HEK293 (cell line): Measurements from ENCODE around the gene HSPH1.

Experiments
- CTCF ChIA-PET: fragments of 350-600 bp; formaldehyde crosslinking; extraction: SDS; loops from one replicate; lab custom pipeline; 2021; ENCODE audit warnings: antibody characterized with exemption; lab: Yijun Ruan, JAX
- POLR2A ChIA-PET: fragments of 300-600 bp; formaldehyde crosslinking; extraction: SDS; loops from one replicate; lab custom pipeline; 2020; ENCODE audit warnings: antibody characterized with exemption, inconsistent platforms; lab: Yijun Ruan, JAX
- H3K27ac ChIP-seq: fragments of 200-500 bp; sonication (Bioruptor generic); 2 replicates; pipeline ENCODE4 v1.5.1; 2014; ENCODE audit warnings: low read depth, low read length, control low read depth, inconsistent platforms; ENCODE audit errors: extremely low read depth
- H3K36me3 ChIP-seq, 2 experiments: fragments of 200-500 bp in 1 of 2; sonication (Bioruptor generic) in 1 of 2; 1 replicate in 1 of 2; 2 replicates in 1 of 2; pipeline ENCODE4 v1.5.1; 2014 to 2017; ENCODE audit warnings: inconsistent platforms in 2 of 2, low read length in 2 of 2; ENCODE audit not compliant: control insufficient read depth in 2 of 2, insufficient read depth in 1 of 2
- H3K4me1 ChIP-seq: fragments of 200-500 bp; sonication (Bioruptor generic); 2 replicates; pipeline ENCODE4 v1.5.1; 2014; ENCODE audit warnings: mild to moderate bottlenecking, low read length, inconsistent platforms; ENCODE audit not compliant: control insufficient read depth, insufficient read depth
- H3K4me3 ChIP-seq: 2 replicates; pipeline ENCODE4 v1.5.1; 2011; ENCODE audit warnings: low read depth, mild to moderate bottlenecking, control low read depth, low read length, moderate library complexity
- H3K9me3 ChIP-seq: fragments of 200-500 bp; sonication (Bioruptor generic); 2 replicates; pipeline ENCODE4 v1.5.1; 2014; ENCODE audit warnings: low read depth, low read length, inconsistent platforms; ENCODE audit not compliant: control insufficient read depth, insufficient read depth
- GLI4 ChIP-seq: fragments of 450-650 bp; formaldehyde crosslinking; IDR thresholded peaks from 2 replicates; pipeline ENCODE4 v1.5.1; 2016; ENCODE audit warnings: missing biosample characterization, missing genetic modification characterization
- MEIS1 ChIP-seq: sonication (generic); formaldehyde crosslinking; IDR thresholded peaks from 2 replicates; pipeline ENCODE4 v1.8.1; 2022; ENCODE audit warnings: missing genetic modification reagents, mild to moderate bottlenecking, borderline replicate concordance
- REPIN1 ChIP-seq: fragments of 450-650 bp; formaldehyde crosslinking; IDR thresholded peaks from 2 replicates; pipeline ENCODE4 v1.5.1; 2017; ENCODE audit warnings: missing biosample characterization, missing genetic modification characterization, low read depth
- ZNF214 ChIP-seq: fragments of 450-650 bp; formaldehyde crosslinking; IDR thresholded peaks from 2 replicates; pipeline ENCODE4 v1.5.1; 2017; ENCODE audit warnings: missing biosample characterization, mild to moderate bottlenecking, missing genetic modification characterization, borderline replicate concordance
- ZNF335 ChIP-seq: fragments of 450-650 bp; formaldehyde crosslinking; conservative IDR thresholded peaks from 2 replicates; pipeline ENCODE4 v1.5.1; 2016; ENCODE audit warnings: missing biosample characterization, missing genetic modification characterization
- ZNF391 ChIP-seq: fragments of 450-650 bp; formaldehyde crosslinking; IDR thresholded peaks from 2 replicates; pipeline ENCODE4 v1.5.1; 2016; ENCODE audit warnings: low read depth, missing biosample characterization, missing genetic modification characterization, borderline replicate concordance
- ZNF394 ChIP-seq: fragments of 450-650 bp; formaldehyde crosslinking; IDR thresholded peaks from 2 replicates; pipeline ENCODE4 v1.5.1; 2016; ENCODE audit warnings: missing biosample characterization, missing genetic modification characterization, mild to moderate bottlenecking, moderate library complexity, borderline replicate concordance
- ZNF423 ChIP-seq: fragments of 450-650 bp; formaldehyde crosslinking; IDR thresholded peaks from 2 replicates; pipeline ENCODE4 v1.5.1; 2016; ENCODE audit warnings: missing biosample characterization, missing genetic modification characterization
- ZNF670 ChIP-seq: fragments of 450-650 bp; formaldehyde crosslinking; IDR thresholded peaks from 2 replicates; pipeline ENCODE4 v1.5.1; 2016; ENCODE audit warnings: missing biosample characterization, missing genetic modification characterization, low read depth
- ZNF677 ChIP-seq: fragments of 450-650 bp; IDR thresholded peaks from 2 replicates; pipeline ENCODE4 v1.5.0; 2018; ENCODE audit warnings: missing biosample characterization, mild to moderate bottlenecking, missing genetic modification characterization, moderate library complexity
- ZNF707 ChIP-seq: fragments of 450-650 bp; formaldehyde crosslinking; IDR thresholded peaks from 2 replicates; pipeline ENCODE4 v1.5.1; 2016; ENCODE audit warnings: missing biosample characterization, missing genetic modification characterization
- ZNF830 ChIP-seq: fragments of 450-650 bp; IDR thresholded peaks from 2 replicates; pipeline ENCODE4 v1.5.0; 2018; ENCODE audit warnings: missing biosample characterization, missing genetic modification characterization, low read depth, mild to moderate bottlenecking, moderate library complexity
- TF ChIP-seq, protein P1 (sequence below): fragments of 450-650 bp; formaldehyde crosslinking; IDR thresholded peaks from 2 replicates; pipeline ENCODE4 v1.5.1; 2017; ENCODE audit warnings: missing biosample characterization, missing genetic modification characterization
- TF ChIP-seq, protein P2 (sequence below): fragments of 450-650 bp; formaldehyde crosslinking; IDR thresholded peaks from 2 replicates; pipeline ENCODE4 v1.5.1; 2017; ENCODE audit warnings: missing biosample characterization, missing genetic modification characterization
- TF ChIP-seq, protein P3 (sequence below): fragments of 450-650 bp; formaldehyde crosslinking; IDR thresholded peaks from 2 replicates; pipeline ENCODE4 v1.5.1; 2016; ENCODE audit warnings: missing biosample characterization, missing genetic modification characterization
- TF ChIP-seq, protein P4 (sequence below): fragments of 450-650 bp; formaldehyde crosslinking; IDR thresholded peaks from 2 replicates; pipeline ENCODE4 v1.5.1; 2016; ENCODE audit warnings: missing biosample characterization, missing genetic modification characterization
- TF ChIP-seq, protein P5 (sequence below): fragments of 450-650 bp; formaldehyde crosslinking; IDR thresholded peaks from 2 replicates; pipeline ENCODE4 v1.5.1; 2016; ENCODE audit warnings: missing biosample characterization, missing genetic modification characterization

The HSPH1 gene

DNA sequence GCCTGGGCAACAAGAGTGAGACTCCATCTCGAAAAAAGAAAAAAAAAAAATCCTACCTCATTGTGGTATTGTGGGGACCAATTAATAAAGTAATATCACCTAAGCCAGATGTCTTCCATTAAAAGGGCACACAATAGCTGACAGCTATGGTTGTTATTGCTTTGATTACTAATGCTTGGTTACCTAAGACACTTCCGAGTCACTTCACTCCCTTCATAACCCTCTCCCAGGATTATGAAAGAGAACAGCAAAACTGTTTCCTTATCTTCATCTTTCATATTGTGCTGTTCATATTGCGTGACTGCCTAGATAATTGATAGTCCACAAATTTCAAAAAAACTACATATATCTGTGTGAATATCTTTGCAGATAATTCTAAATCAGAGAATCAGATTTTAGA, 10.3 kb upstream of the HSPH1 start:
- Histone ChIP-seq H3K27ac (no peak overlapping the region), H3K36me3 (no peaks in the 10 kb centered on the region), H3K4me3 (no peak overlapping the region), H3K4me1 (no peaks in the 10 kb centered on the region; the same call in 1 of the 2 replicates), H3K9me3 (no peaks in the 10 kb centered on the region)
- CTCF ChIA-PET, result no interaction called here
- POLR2A ChIA-PET, result no interaction called here
- TF ChIP-seq ZNF830 (tag by site-specific recombination) (no peak), GLI4 (tag by site-specific recombination) (no peak), ZNF670 (tag by site-specific recombination) (no peak), ZNF677 (tag by site-specific recombination) (no peak), ZNF214 (tag by site-specific recombination) (no peak), MEIS1 (CRISPR knock-in tag) (no peak), ZNF707 (tag by site-specific recombination) (no peak), REPIN1 (tag by site-specific recombination) (no peak), ZNF335 (tag by site-specific recombination) (no peak), ZNF423 (tag by site-specific recombination) (no peak), ZNF394 (tag by site-specific recombination) (no peak), ZNF391 (tag by site-specific recombination) (no peak)
- TF ChIP-seq, protein P1, sequence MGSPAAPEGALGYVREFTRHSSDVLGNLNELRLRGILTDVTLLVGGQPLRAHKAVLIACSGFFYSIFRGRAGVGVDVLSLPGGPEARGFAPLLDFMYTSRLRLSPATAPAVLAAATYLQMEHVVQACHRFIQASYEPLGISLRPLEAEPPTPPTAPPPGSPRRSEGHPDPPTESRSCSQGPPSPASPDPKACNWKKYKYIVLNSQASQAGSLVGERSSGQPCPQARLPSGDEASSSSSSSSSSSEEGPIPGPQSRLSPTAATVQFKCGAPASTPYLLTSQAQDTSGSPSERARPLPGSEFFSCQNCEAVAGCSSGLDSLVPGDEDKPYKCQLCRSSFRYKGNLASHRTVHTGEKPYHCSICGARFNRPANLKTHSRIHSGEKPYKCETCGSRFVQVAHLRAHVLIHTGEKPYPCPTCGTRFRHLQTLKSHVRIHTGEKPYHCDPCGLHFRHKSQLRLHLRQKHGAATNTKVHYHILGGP (tag by site-specific recombination), result no peak
- TF ChIP-seq, protein P2, sequence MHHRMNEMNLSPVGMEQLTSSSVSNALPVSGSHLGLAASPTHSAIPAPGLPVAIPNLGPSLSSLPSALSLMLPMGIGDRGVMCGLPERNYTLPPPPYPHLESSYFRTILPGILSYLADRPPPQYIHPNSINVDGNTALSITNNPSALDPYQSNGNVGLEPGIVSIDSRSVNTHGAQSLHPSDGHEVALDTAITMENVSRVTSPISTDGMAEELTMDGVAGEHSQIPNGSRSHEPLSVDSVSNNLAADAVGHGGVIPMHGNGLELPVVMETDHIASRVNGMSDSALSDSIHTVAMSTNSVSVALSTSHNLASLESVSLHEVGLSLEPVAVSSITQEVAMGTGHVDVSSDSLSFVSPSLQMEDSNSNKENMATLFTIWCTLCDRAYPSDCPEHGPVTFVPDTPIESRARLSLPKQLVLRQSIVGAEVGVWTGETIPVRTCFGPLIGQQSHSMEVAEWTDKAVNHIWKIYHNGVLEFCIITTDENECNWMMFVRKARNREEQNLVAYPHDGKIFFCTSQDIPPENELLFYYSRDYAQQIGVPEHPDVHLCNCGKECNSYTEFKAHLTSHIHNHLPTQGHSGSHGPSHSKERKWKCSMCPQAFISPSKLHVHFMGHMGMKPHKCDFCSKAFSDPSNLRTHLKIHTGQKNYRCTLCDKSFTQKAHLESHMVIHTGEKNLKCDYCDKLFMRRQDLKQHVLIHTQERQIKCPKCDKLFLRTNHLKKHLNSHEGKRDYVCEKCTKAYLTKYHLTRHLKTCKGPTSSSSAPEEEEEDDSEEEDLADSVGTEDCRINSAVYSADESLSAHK (tag by site-specific recombination), result no peak
- TF ChIP-seq, protein P3, sequence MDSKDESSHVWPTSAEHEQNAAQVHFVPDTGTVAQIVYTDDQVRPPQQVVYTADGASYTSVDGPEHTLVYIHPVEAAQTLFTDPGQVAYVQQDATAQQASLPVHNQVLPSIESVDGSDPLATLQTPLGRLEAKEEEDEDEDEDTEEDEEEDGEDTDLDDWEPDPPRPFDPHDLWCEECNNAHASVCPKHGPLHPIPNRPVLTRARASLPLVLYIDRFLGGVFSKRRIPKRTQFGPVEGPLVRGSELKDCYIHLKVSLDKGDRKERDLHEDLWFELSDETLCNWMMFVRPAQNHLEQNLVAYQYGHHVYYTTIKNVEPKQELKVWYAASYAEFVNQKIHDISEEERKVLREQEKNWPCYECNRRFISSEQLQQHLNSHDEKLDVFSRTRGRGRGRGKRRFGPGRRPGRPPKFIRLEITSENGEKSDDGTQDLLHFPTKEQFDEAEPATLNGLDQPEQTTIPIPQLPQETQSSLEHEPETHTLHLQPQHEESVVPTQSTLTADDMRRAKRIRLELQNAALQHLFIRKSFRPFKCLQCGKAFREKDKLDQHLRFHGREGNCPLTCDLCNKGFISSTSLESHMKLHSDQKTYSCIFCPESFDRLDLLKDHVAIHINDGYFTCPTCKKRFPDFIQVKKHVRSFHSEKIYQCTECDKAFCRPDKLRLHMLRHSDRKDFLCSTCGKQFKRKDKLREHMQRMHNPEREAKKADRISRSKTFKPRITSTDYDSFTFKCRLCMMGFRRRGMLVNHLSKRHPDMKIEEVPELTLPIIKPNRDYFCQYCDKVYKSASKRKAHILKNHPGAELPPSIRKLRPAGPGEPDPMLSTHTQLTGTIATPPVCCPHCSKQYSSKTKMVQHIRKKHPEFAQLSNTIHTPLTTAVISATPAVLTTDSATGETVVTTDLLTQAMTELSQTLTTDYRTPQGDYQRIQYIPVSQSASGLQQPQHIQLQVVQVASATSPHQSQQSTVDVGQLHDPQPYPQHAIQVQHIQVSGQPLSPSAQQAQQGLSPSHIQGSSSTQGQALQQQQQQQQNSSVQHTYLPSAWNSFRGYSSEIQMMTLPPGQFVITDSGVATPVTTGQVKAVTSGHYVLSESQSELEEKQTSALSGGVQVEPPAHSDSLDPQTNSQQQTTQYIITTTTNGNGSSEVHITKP, result no peak
- TF ChIP-seq, protein P4, sequence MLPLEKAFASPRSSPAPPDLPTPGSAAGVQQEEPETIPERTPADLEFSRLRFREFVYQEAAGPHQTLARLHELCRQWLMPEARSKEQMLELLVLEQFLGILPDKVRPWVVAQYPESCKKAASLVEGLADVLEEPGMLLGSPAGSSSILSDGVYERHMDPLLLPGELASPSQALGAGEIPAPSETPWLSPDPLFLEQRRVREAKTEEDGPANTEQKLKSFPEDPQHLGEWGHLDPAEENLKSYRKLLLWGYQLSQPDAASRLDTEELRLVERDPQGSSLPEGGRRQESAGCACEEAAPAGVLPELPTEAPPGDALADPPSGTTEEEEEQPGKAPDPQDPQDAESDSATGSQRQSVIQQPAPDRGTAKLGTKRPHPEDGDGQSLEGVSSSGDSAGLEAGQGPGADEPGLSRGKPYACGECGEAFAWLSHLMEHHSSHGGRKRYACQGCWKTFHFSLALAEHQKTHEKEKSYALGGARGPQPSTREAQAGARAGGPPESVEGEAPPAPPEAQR (tag by site-specific recombination), result no peak
- TF ChIP-seq, protein P5, sequence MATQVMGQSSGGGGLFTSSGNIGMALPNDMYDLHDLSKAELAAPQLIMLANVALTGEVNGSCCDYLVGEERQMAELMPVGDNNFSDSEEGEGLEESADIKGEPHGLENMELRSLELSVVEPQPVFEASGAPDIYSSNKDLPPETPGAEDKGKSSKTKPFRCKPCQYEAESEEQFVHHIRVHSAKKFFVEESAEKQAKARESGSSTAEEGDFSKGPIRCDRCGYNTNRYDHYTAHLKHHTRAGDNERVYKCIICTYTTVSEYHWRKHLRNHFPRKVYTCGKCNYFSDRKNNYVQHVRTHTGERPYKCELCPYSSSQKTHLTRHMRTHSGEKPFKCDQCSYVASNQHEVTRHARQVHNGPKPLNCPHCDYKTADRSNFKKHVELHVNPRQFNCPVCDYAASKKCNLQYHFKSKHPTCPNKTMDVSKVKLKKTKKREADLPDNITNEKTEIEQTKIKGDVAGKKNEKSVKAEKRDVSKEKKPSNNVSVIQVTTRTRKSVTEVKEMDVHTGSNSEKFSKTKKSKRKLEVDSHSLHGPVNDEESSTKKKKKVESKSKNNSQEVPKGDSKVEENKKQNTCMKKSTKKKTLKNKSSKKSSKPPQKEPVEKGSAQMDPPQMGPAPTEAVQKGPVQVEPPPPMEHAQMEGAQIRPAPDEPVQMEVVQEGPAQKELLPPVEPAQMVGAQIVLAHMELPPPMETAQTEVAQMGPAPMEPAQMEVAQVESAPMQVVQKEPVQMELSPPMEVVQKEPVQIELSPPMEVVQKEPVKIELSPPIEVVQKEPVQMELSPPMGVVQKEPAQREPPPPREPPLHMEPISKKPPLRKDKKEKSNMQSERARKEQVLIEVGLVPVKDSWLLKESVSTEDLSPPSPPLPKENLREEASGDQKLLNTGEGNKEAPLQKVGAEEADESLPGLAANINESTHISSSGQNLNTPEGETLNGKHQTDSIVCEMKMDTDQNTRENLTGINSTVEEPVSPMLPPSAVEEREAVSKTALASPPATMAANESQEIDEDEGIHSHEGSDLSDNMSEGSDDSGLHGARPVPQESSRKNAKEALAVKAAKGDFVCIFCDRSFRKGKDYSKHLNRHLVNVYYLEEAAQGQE (tag by site-specific recombination), result no peak
